Trophoblast cell (in vitro differentiated cells and primary cell): ENCODE measurements around the gene GRB14.

Source experiments
- DNase-seq, 2 donors: peaks; one replicate each; pipeline ENCODE4 v3.0.0-alpha.2; 2016
- H2AFZ ChIP-seq: 2 replicates; pipeline ENCODE4 v1.6.1; 2013; ENCODE audit warnings: low read length, moderate library complexity, mild to moderate bottlenecking; ENCODE audit not compliant: insufficient read depth, poor library complexity
- H2AK5ac ChIP-seq: 2 replicates; pipeline ENCODE4 v1.6.1; 2013; ENCODE audit warnings: mild to moderate bottlenecking, low read length
- H2BK120ac ChIP-seq: 2 replicates; pipeline ENCODE4 v1.6.1; 2013; ENCODE audit warnings: low read length, mild to moderate bottlenecking, moderate library complexity; ENCODE audit not compliant: insufficient read depth, poor library complexity
- H2BK12ac ChIP-seq: 2 replicates; pipeline ENCODE4 v1.6.1; 2013; ENCODE audit warnings: mild to moderate bottlenecking, low read length, moderate library complexity
- H2BK5ac ChIP-seq: 2 replicates; pipeline ENCODE4 v1.6.1; 2013; ENCODE audit warnings: low read length, low read depth, moderate library complexity, mild to moderate bottlenecking; ENCODE audit not compliant: poor library complexity
- H3K14ac ChIP-seq: 2 replicates; pipeline ENCODE4 v1.6.1; 2013; ENCODE audit warnings: mild to moderate bottlenecking, low read length
- H3K18ac ChIP-seq: 2 replicates; pipeline ENCODE4 v1.6.1; 2013; ENCODE audit warnings: mild to moderate bottlenecking, low read length
- H3K23ac ChIP-seq: 2 replicates; pipeline ENCODE4 v1.6.1; 2013; ENCODE audit warnings: low read length
- H3K27ac ChIP-seq: 2 replicates; pipeline ENCODE4 v1.5.1; 2013; ENCODE audit warnings: low read depth, mild to moderate bottlenecking, inconsistent platforms, low read length, moderate library complexity
- H3K27me3 ChIP-seq: 2 replicates; pipeline ENCODE4 v1.6.1; 2013; ENCODE audit warnings: inconsistent platforms, mild to moderate bottlenecking, low read length, moderate library complexity; ENCODE audit not compliant: insufficient read depth
- H3K36me3 ChIP-seq, 2 experiments: 1 replicate in 1 of 2; 2 replicates in 1 of 2; pipeline ENCODE4 v1.6.1; 2013; ENCODE audit warnings: low read length in 2 of 2, mild to moderate bottlenecking in 2 of 2, moderate library complexity in 1 of 2; ENCODE audit not compliant: insufficient read depth in 2 of 2, control insufficient read depth in 1 of 2
- H3K4ac ChIP-seq: 2 replicates; pipeline ENCODE4 v1.6.1; 2013; ENCODE audit warnings: low read depth, mild to moderate bottlenecking, low read length, moderate library complexity
- H3K4me1 ChIP-seq, 2 experiments: 1 replicate in 1 of 2; 2 replicates in 1 of 2; pipeline ENCODE4 v1.6.1; 2013; ENCODE audit warnings: low read length in 2 of 2, mild to moderate bottlenecking in 2 of 2, moderate library complexity in 1 of 2; ENCODE audit not compliant: insufficient read depth in 2 of 2, control insufficient read depth in 1 of 2
- H3K4me2 ChIP-seq: 2 replicates; pipeline ENCODE4 v1.6.1; 2013; ENCODE audit warnings: inconsistent platforms, mild to moderate bottlenecking, low read length, moderate library complexity
- H3K4me3 ChIP-seq: 2 replicates; pipeline ENCODE4 v1.5.1; 2013; ENCODE audit warnings: mild to moderate bottlenecking, low read depth, low read length, inconsistent platforms
- H3K79me1 ChIP-seq: one replicate; pipeline ENCODE4 v1.6.1; 2013; ENCODE audit warnings: low read length
- H3K79me2 ChIP-seq: 2 replicates; pipeline ENCODE4 v1.6.1; 2013; ENCODE audit warnings: low read length, mild to moderate bottlenecking; ENCODE audit not compliant: control insufficient read depth, insufficient read depth, poor library complexity
- H3K9ac ChIP-seq: 2 replicates; pipeline ENCODE4 v1.6.1; 2013; ENCODE audit warnings: mild to moderate bottlenecking, low read length
- H3K9me3 ChIP-seq: 2 replicates; pipeline ENCODE4 v1.6.1; 2013; ENCODE audit warnings: low read depth, mild to moderate bottlenecking, control low read depth, inconsistent platforms, low read length; ENCODE audit not compliant: insufficient read depth
- H4K12ac ChIP-seq: 2 replicates; pipeline ENCODE4 v1.6.1; 2013; ENCODE audit warnings: low read depth, mild to moderate bottlenecking, low read length, moderate library complexity
- H4K8ac ChIP-seq: 2 replicates; pipeline ENCODE4 v1.6.1; 2013; ENCODE audit warnings: low read depth, mild to moderate bottlenecking, low read length, moderate library complexity
- H4K91ac ChIP-seq: one replicate; pipeline ENCODE4 v1.6.1; 2013; ENCODE audit warnings: low read depth, mild to moderate bottlenecking, low read length, moderate library complexity
- WGBS: extraction: QIAGEN DNeasy Blood & Tissue Kit; methylation state at CpG from one replicate; pipeline ENCODE4 v1.1.7; 2013; ENCODE audit warnings: missing lambda C conversion rate; ENCODE audit not compliant: insufficient read length, insufficient coverage; ENCODE audit errors: extremely low coverage; 5-methylcytosine and 5-hydroxymethylcytosine counted together

GRB14 gene

GRCh38 chr2:164581050-164581449, 40.2 kb downstream of the GRB14 start:
- no peak for DNase-seq
- H3K4me1 ChIP-seq = no peaks in the 10 kb centered on the region
- H3K27me3 ChIP-seq = no peaks in the 10 kb centered on the region
- no peak overlapping the region for H4K8ac ChIP-seq
- H3K4ac ChIP-seq = no peak overlapping the region
- no peaks in the 10 kb centered on the region for H3K9me3 ChIP-seq
- H3K36me3 ChIP-seq = no peaks in the 10 kb centered on the region
- H2BK5ac ChIP-seq = no peak overlapping the region
- no peak overlapping the region for H3K14ac ChIP-seq
- H2BK12ac ChIP-seq = no peak overlapping the region
- no peaks in the 10 kb centered on the region for H3K79me1 ChIP-seq
- no peak overlapping the region for H2AFZ ChIP-seq
- no peak overlapping the region for H3K9ac ChIP-seq
- H2BK120ac ChIP-seq = no peak overlapping the region
- no peak overlapping the region for H3K18ac ChIP-seq
- no peaks in the 10 kb centered on the region for H3K79me2 ChIP-seq
- H4K91ac ChIP-seq = no peak overlapping the region
- H3K27ac ChIP-seq = no peak overlapping the region
- H3K4me2 ChIP-seq = no peak overlapping the region
- WGBS = no CpG with 5 or more reads among the region's 3 CpGs
- H4K12ac ChIP-seq = no peak overlapping the region
- H3K23ac ChIP-seq = no peak overlapping the region
- no peak overlapping the region for H2AK5ac ChIP-seq
- no peak overlapping the region for H3K4me3 ChIP-seq

- H3K79me1 ChIP-seq = no peaks in the 10 kb centered on the region
- no peak overlapping the region for H3K14ac ChIP-seq
- H3K4ac ChIP-seq = no peak overlapping the region
- no peak overlapping the region for H2BK12ac ChIP-seq
- no peak for DNase-seq
- no peak overlapping the region for H3K23ac ChIP-seq
- no peaks in the 10 kb centered on the region for H3K79me2 ChIP-seq
- H4K91ac ChIP-seq = no peak overlapping the region
- H3K36me3 ChIP-seq = no peaks in the 10 kb centered on the region
- H2BK120ac ChIP-seq = no peak overlapping the region
- no peak overlapping the region for H2AK5ac ChIP-seq
- no peak overlapping the region for H3K9ac ChIP-seq
- no peaks in the 10 kb centered on the region for H3K9me3 ChIP-seq
- no peak overlapping the region for H3K27ac ChIP-seq
- no peak overlapping the region for H2BK5ac ChIP-seq
- no peak overlapping the region for H2AFZ ChIP-seq
- H3K18ac ChIP-seq = no peak overlapping the region
- no peak overlapping the region for H4K12ac ChIP-seq
- H4K8ac ChIP-seq = no peak overlapping the region
- H3K4me1 ChIP-seq = no peaks in the 10 kb centered on the region
- no peak overlapping the region for H3K4me3 ChIP-seq
- H3K4me2 ChIP-seq = no peak overlapping the region
- WGBS = no CpG with 5 or more reads among the region's 1 CpG
- H3K27me3 ChIP-seq = no peaks in the 10 kb centered on the region
Measured at GRCh38 chr2:164574931-164575330, 46.4 kb downstream of the GRB14 start.

GRCh38 chr2:164570475-164570874, 50.8 kb downstream of the GRB14 start:
- Histone ChIP-seq H4K91ac (no peak overlapping the region), H3K4me2 (no peak overlapping the region), H3K4me1 (no peaks in the 10 kb centered on the region), H3K4ac (no peak overlapping the region), H2AK5ac (no peak overlapping the region), H3K14ac (no peak overlapping the region), H2BK120ac (no peak overlapping the region), H4K12ac (no peak overlapping the region), H3K4me3 (no peak overlapping the region), H4K8ac (no peak overlapping the region), H3K27me3 (no peaks in the 10 kb centered on the region), H3K27ac (no peak overlapping the region), H2BK5ac (no peak overlapping the region), H3K79me1 (no peaks in the 10 kb centered on the region), H2BK12ac (no peak overlapping the region), H3K9me3 (no peaks in the 10 kb centered on the region), H3K18ac (no peak overlapping the region), H3K9ac (no peak overlapping the region), H2AFZ (no peak overlapping the region), H3K36me3 (no peaks in the 10 kb centered on the region), H3K23ac (no peak overlapping the region), H3K79me2 (no peaks in the 10 kb centered on the region)
- no peak for DNase-seq
- WGBS = no CpG with 5 or more reads among the region's 2 CpGs

GRCh38 chr2:164569378-164569777, 51.9 kb downstream of the GRB14 start:
- H3K36me3 ChIP-seq = no peaks in the 10 kb centered on the region
- WGBS = no CpG with 5 or more reads among the region's 4 CpGs

More at GRCh38 chr2:164569378-164569777, 51.9 kb downstream of the GRB14 start:
- Histone ChIP-seq H4K91ac (no peak overlapping the region), H3K4me3 (no peak overlapping the region), H2BK120ac (no peak overlapping the region), H2BK12ac (no peak overlapping the region), H3K4ac (no peak overlapping the region), H2AK5ac (no peak overlapping the region), H2BK5ac (no peak overlapping the region), H4K8ac (no peak overlapping the region), H3K27ac (no peak overlapping the region), H4K12ac (no peak overlapping the region), H3K79me2 (no peaks in the 10 kb centered on the region), H3K9me3 (no peaks in the 10 kb centered on the region), H3K14ac (no peak overlapping the region), H3K27me3 (no peaks in the 10 kb centered on the region), H3K18ac (no peak overlapping the region), H3K9ac (no peak overlapping the region), H3K23ac (no peak overlapping the region), H3K4me1 (no peaks in the 10 kb centered on the region), H3K79me1 (no peaks in the 10 kb centered on the region), H2AFZ (no peak overlapping the region), H3K4me2 (no peak overlapping the region)
- no peak for DNase-seq
